ENCODE results near the gene ZDHHC17. TPM values are rescaled to one million over a fixed set of nuclear protein-coding genes. Genes with fewer than 3 reads are reported as not detected.

ZDHHC17 gene
- total RNA-seq, 1 experiment from 2014 or later: 9.5 TPM

DNA sequence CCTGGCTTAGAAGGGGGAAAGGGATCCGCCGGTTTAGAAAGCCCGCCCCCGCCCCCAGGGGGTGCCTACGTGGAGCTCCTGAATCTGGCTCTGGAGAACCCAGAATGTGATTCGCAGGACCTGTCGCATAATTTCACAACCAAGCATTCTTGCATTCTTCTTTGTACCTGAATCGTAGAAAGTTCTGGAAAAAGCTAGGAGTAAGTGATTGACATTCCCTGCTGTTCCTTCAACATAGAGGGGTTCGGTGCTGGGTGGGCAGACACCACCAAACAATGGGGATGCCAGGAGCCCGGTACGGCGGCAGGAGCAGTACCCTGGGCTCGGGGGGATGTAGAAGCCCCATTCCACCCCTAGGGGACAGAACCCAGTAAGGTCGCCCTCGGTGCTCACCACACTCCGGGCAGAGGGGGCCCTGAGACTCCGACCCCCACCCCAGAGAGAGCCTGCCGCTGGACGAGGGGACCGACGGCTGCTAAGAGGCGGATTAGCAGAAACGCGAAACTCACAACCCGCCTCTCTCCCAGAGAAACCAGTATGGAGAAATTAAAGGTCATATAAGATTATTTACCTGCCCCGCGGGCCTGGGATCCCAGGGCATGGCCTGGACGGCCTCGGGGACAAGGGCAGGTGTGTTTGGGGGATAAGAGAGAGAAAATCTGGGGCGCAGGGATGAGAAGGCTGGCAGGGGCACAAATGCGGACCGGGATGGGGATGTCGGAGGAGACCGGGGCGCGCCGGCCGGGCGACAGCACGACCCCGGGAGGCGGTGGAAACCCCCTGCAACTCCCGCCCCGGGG, 114.4 kb downstream of the ZDHHC17 start:
- DNase-seq (ENCODE audit: low spot score): peak; percentile 18

DNA sequence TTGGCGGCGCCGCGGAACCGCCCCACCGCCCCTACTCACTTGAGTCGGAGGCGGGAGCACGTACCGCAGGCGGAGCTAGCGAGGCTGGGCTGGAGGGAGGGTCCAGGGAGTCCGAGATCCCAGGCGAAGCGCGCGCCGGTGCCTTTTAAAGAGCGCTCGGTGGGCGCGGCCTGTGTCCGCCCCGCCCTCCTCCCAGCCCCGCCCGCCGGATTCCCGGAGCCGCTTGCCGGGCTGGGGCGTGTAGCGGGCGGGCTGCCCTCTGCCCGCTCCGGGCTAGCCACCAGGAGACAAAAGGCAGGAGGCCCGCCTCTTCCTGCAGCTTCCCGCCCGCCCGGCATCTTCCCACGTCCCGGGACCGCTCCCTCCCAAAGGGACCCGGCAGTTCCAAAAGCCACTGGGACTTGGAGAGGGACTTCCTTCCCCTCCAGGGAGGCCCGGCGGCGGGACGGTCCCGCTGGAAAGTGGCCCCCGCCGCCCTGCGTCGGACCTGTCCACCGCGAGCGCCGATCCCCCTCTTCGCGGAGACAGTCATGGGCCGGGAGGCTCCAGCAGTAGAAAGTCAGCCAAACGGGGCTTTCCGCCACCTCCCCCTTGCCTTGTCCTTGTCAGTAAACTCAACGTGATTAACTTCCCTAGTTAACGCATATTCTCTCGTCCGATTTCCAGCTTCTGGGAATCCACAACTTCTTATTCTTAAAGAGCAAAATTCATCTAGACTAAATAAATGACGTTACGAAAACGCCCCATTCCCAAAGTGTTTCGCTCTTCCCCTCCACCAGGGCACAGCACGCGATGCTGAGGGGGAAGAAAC, 115.2 kb downstream of the ZDHHC17 start, which contains the start of gene CSRP2:
CSRP2 (minus strand) TSS at position 121 of the 811 bp plus-strand sequence. CDS start 12,759 bp downstream, outside the sequence.
- peak; percentile 70 for DNase-seq (ENCODE audit: low spot score)

DNA sequence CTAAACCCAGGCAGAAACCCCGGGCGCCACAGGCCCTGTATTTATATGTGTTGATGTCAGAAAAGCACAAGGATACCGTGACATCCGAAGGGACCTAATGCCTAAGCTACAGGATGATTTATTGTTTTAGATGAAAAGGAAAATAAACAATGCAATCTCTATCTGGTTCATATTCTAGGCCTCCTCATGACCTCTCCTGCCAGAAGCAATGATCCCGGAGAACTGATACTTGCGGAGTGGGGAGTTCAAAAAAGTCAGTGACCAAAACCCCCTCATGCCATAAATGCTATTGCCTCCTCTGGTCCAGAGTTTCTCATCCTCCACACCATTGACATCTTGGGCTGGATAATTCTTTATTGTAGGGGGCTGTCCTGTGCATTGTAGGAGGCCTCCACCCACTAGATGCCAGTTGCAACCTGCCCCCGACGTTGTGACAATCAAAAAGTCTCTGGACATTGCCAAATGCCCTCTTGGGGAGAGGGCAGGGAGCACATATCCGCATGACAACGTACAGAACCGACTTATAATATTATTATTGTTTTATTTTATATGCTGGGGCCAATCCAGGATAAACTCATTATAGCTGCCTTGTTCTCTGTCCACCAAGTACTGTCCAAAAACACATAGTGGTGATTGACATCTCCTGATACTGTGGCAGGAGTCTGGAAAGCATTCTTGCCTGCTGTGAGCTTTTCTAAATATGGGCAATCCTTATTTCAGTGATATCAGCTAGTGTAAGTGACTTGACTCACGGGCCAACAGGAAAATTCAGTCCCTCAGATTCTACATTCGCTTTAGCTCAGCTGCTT, 116.0 kb downstream of the ZDHHC17 start:
- no peak for DNase-seq (ENCODE audit: low spot score)

DNA sequence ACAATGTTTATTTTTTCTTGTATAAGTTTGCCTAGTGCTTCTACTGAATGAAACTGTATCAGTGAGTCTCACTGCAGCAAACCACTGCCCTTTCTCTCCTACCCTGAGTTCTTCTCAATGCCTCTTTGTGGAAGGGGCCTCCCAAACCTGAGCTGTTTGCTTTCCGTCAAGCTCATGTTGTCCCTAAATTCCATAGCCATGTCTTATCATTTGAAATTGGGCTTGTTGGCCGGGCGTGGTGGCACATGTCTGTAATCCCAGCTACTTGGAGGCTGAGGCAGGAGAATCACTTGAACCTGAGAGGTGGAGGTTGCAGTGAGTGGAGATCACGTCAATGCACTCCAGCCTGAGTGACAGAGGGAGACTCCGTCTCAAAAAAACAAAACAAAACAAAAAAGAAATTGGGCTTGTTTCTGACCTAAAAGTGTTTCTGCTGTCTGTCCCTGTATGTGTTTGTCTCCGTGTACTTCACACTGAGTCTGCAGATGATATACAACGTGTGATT, 116.7 kb downstream of the ZDHHC17 start:
- DNase-seq (ENCODE audit: low spot score): no peak

DNA sequence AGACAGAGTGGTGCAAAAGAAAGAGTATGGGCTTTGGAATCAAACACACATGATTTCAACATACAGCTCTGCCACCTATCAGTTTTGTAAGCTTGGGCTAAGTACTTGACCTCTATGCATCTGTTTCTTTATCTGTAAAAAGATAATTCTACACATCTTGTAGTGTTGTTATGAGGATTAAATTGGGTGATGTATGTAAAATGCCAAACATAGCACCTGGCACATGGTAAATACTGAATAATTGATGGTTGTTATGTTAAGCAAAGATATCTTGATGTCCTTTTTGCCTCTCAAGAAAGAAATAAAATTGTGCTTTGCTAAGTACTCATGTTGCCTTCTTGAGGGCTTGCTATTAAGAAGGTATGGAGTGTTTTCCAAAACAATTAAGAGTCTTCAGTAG, 117.2 kb downstream of the ZDHHC17 start:
- no peak for DNase-seq (ENCODE audit: low spot score)

DNA sequence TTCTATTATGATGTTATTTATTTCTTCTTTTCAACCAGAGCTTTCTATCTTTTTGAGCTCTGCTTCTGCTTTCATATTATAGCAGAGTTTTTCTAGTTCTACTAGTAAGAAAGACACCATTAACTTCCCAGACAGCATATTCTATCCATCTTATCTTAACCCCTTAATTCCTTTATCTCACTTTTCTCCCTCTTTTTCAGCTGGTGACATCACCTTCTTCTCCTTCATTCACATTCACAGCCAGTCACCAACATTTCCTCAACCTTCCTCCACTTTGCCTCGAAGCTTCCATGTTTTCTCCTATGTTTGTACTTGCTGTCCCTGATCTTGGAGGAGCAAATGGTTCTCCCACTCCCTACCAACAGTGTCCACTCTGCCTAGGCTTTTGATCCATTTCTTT, 118.5 kb downstream of the ZDHHC17 start:
- DNase-seq (ENCODE audit: low spot score): no peak

DNA sequence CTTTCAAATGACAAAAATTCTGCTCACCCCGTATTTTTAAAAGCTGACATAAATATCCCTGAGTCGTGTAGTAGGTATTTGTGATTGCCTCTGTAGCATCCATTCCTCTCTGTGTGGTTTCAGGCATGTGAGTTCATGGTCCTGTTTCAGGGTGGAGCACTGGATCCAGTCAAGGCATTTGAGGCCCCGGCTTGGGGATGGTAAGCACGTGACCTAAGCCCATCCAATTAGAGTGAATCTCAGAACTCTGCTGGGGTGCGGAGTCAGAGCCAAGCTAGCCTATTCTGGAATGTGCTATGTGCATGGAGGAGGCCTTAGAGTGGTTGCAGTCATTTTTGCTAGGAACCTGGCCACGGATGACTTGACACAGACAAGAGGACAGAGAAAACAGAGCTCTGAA, 119.2 kb downstream of the ZDHHC17 start:
- DNase-seq (ENCODE audit: low spot score): no peak

DNA sequence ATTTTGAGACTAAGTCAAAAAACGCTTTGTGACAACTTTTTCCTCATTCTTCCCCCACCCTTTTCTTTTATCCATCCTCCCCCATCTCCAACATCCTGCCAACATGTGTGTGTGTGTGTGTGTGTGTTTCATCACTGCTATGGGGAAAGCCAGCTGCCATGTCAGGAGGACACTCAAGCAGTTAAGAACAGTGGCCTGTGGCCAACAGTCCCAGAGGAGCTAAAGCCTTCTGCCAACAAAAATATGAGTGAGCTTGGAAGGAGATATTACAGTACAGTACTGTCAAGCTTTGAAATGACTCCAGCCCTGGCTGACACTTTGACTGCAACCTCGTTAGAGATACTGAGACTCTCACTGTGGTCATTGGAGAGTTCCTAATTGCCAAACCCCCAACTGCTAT, 119.9 kb downstream of the ZDHHC17 start:
- no peak for DNase-seq (ENCODE audit: low spot score)

DNA sequence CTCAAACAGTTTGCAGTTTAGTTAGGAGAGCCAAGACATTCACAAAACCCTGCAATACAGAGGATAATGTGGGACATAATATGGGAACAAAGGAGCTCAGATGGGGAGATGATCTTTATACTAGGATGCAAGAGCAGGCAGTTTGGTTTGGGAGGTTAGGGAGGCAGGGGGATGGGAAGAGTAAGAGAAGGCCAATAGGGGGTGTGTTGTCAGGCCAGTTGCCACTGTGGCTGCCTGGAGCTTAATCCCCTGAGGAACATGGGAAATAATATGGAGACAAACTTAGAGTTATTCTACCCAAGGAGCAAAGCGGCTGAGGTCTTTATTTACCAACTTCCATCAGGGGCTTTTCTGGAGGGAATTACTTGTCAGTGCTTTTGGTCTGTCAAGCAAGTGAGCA, 124.9 kb downstream of the ZDHHC17 start:
- DNase-seq (ENCODE audit: low spot score): no peak

DNA sequence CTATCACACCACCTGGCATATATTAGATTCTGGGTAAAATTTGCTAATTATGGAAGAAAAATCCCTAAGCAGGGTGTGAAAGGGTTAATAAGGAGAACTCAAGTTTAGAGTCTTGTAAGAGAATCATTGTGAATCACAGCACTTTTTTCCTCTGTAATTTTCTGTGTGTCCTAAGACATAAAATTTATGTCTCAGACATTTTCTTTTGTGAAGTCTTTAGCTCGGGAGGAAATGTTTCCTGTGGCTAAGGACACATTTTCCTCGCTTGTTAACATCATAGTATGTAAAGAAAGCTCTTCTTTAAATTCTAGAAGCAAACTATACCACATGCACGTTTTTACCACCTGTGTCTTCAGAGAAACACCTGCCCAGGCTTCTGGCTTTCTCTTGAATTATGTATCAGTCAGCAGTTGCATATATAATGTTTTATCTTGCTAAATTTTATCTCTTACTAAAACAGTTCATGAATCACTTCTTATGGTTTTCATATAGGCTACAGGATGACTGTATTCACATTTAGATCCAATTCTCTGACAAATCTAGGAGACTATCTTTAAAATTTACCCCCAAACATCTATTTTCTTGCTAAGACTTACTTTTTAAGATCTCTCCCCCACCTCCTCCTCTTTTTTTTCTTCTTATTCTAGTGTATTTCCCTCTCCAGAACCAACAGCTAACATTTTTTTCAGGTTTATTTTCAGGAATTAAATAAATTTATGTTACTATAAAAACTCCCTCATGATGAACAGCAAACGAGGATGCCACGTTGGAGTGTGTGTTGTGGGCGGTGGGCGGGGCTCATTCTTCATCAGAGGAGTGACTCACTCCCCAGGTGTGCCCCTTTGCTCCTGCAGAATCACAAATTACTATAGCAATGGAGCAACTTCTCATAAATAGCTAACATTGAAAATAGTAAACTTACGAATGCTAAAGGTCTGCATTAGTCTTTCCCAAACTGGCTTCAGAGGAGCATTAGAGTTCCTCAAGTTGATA, 126.5 kb downstream of the ZDHHC17 start:
- DNase-seq (ENCODE audit: low spot score): no peak

DNA sequence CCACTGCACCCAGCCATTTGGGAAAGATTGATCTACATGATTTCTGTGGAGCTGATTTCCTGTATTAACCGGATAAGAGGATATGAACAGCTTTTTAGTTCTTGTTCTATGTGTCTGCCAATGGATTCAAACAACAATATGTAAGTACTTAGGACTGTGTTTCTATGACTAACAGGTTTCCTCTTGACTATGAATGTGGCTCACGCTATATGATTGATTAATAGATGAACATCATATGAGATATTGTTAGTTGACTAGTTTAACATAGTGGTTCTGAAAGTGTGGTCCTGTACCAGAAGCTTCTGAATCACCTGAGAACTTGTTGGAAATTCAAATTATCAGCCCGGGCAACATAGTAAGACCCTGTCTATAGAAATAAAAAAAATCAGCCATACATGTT, 127.7 kb downstream of the ZDHHC17 start:
- no peak for DNase-seq (ENCODE audit: low spot score)

DNA sequence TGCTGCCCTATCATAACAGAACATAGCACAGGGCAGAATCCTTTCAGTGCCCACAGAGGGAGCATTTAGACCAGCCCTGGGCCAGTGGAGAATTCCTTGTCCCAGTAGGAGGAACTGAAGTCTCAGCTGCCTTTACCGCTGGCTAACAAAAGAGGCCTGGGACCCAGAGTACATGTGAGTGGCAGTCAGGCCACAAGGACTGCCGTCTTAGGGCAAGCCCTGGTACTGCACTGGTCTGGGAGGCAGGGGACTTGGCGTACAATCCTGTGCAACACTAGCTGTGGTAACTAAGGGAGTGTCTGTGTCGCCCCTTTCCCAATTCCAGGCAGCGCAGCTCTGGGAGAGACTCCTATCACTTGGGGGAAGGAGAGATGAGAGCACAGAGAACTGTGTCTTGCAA, 131.9 kb downstream of the ZDHHC17 start:
- no peak for DNase-seq (ENCODE audit: low spot score)

DNA sequence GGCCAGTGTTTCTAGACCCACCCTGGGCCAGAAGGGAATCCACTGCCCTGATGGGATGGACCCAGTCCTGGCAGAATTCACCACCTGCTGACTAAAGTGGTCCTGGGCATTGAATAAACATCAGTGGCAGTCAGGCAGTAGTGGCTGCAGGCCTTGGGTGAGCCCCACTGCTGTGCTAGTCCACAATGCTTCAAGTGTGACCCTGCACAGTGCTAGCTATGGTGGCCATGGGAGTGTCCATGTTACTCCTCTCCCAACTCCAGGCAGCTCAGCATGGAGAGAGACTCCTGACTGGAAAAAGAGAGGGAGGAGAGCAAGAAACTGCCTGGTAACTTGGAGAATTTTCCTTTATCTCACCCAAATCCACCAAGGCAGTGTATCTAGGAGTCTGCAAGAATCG, 132.4 kb downstream of the ZDHHC17 start:
- DNase-seq (ENCODE audit: low spot score): no peak

DNA sequence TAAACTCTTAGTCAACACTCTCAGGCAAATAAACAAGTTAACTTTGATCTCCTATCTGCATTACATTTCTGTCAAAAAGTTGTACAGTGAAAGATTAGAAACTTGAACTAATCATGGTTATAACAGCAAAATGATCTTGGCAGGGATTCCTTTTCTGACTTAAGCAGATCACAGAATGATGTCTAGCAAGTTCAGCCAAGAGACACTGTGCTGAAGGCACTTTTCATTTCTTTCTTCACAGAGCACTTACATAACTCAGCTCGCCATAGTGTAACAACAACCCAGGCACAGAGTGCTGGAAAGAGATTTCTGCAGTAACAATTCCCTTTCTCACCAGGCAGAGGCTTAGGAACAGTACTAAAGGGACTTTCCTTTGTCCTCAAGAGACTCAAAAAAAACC, 134.5 kb downstream of the ZDHHC17 start:
- DNase-seq (ENCODE audit: low spot score): no peak

DNA sequence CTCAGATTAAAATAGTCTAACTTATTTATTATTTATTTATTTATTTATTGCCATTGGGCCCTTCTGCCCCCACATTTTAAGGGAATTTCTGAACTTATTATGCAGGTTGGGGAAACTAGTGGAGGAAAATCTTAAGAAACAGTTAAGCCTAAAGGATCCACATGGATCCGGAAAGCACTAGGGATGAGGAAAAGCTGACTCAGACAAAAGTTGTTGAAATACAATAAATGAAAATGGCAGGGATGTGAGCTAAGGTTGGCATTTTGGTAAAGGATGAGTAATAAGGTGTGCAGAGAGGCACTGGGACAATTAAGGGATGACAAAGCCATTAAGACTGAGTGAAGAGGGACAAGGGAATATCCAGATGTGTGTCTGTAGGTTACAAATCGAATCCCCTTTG, 135.6 kb downstream of the ZDHHC17 start:
- no peak for DNase-seq (ENCODE audit: low spot score)

DNA sequence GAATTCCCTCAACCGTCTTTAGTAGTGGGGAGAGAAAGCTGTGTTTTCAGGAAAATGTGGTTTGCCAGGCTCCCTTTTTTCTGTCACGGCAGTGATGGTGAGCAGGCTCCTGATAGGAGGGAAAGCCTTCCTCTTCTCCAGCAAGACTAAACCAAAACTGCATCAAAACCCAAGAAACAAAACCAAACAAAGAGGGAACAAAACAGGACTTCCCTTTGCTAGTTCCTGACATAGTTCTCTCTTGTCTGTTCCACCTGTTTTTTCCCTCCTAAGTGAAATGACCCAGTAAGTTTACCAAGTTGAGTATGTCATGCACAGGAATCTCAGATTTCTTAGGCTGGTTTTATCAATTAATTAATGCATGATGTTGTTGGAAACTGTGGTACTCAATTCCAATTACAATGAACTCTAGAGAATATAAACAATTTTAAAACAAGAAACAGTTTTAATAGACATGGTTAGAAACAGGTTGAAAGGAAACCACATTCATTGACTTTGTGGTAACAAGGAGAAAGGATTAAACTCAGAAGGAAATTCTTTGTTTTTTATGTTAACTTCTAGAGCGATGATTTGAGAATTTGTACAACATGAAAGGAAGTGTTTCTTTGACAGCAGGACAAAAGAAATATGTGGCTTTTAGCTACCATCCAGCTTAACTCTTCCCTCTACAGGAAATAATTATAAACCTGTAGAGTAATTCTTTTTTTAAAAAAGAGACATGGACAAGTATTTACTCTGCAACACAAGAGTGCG, 137.9 kb downstream of the ZDHHC17 start:
- no peak for DNase-seq (ENCODE audit: low spot score)

Measured in H4 (cell line).